Measurements from ENCODE around the gene MRPL16. TPM values are rescaled to one million over a fixed set of nuclear protein-coding genes. Genes with fewer than 3 reads are reported as not detected.
"Not testable (repeated sequence)": the region's sequence is repeated elsewhere in the genome, so short reads cannot be mapped to it uniquely, and the experiment has no call there.

Gene MRPL16
- total and polyA plus RNA-seq, 4 donors = 38.2 to 54.1 (median 40.2) TPM

DNA sequence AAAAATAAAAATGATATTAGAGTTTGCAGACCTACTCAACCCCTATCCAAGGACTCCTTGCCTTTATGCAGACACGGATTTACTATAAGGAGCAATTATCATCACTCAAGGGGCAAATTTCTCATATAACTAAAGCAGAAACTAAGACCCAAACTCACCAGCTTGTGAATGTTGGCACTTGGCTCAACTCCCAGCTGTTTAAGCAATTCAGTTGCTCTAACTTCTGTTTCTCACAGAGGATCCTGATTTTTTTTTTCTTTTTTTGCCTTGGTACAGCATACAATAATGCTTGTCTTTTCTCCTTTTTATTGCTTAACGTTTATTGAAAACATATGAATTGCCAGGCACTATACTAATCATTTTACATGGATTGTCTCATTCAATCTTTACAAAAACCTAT is 44.3 kb upstream of the MRPL16 start:
- WGBS, 2 donors = 51 to 59% methylated on average over 2 of the region's 2 CpGs
- no peak overlapping the region for H3K9ac ChIP-seq (ENCODE audit: insufficient read depth in 1 of 2, low read length in 2 of 2)
- H3K4me1 ChIP-seq (ENCODE audit: control insufficient read depth in 5 of 5, insufficient read depth in 5 of 5, low read length in 5 of 5) = no peaks in the 10 kb centered on the region
- no peaks in the 10 kb centered on the region for H3K9me3 ChIP-seq (ENCODE audit: control insufficient read depth in 4 of 4, insufficient read depth in 3 of 4, low read length in 3 of 4)
- no peak overlapping the region for H3K4me3 ChIP-seq
- H3K27me3 ChIP-seq (ENCODE audit: control insufficient read depth in 3 of 3, insufficient read depth in 3 of 3, low read length in 2 of 3) = no peaks in the 10 kb centered on the region
- ATAC-seq (ENCODE audit: insufficient read depth, low FRiP score) (no peak), DNase-seq (peak in 1 of 3 donors; percentile 5)
- TF ChIP-seq, protein P1, sequence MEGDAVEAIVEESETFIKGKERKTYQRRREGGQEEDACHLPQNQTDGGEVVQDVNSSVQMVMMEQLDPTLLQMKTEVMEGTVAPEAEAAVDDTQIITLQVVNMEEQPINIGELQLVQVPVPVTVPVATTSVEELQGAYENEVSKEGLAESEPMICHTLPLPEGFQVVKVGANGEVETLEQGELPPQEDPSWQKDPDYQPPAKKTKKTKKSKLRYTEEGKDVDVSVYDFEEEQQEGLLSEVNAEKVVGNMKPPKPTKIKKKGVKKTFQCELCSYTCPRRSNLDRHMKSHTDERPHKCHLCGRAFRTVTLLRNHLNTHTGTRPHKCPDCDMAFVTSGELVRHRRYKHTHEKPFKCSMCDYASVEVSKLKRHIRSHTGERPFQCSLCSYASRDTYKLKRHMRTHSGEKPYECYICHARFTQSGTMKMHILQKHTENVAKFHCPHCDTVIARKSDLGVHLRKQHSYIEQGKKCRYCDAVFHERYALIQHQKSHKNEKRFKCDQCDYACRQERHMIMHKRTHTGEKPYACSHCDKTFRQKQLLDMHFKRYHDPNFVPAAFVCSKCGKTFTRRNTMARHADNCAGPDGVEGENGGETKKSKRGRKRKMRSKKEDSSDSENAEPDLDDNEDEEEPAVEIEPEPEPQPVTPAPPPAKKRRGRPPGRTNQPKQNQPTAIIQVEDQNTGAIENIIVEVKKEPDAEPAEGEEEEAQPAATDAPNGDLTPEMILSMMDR (IDR thresholded peaks at IDR 0.05; ENCODE audit: control extremely low read depth, extremely low read depth) = no peak
- H3K36me3 ChIP-seq (ENCODE audit: control insufficient read depth in 4 of 4, insufficient read depth in 4 of 4, low read length in 4 of 4) = no peaks in the 10 kb centered on the region
- no peak overlapping the region for H3K27ac ChIP-seq (ENCODE audit: low read depth in 1 of 2, low read length in 1 of 2)

DNA sequence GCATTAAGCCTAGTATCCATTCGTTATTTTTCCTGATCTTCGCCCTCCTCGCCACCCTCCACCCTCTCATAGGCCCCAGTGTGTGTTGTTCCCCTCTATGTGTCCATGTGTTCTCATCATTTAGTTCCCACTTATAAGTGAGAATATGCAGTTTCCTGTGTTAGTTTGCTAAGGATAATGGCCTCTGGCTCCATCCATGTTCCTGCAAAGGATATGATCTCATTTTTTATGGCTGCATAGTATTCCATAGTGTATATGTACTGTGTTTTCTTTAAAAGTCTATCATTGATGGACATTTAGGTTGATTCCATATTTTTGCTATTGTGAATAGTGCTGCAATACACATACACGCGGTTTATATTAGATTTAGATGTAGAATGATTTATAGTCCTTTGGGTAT is 40.8 kb upstream of the MRPL16 start:
- H3K36me3 ChIP-seq (ENCODE audit: control insufficient read depth in 4 of 4, insufficient read depth in 4 of 4, low read length in 4 of 4); ATAC-seq (ENCODE audit: insufficient read depth, low FRiP score): not testable (repeated sequence)
- 93 to 95% methylated on average over 5 of the region's 5 CpGs for WGBS, 2 donors

DNA sequence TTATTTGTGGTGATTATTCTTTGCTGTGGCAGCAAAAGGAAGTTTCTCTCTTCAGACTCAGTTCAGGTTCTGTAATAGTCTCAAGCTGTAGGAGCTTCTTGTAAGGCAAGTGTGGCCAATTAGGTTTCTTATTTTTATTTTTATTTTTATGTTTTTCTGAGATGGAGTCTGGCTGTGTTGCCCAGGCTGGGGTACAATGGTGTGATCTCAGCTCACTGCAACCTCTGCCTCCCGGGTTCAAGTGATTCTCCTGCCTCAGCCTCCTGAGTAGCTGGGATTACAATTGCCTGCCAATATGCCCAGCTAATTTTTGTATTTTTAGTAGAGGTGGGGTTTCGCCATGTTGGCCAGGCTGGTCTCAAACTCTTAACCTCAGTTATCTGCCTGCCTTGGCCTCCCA is 39.0 kb upstream of the MRPL16 start:
- not testable (repeated sequence) for H3K27ac ChIP-seq (ENCODE audit: low read depth in 1 of 2, low read length in 1 of 2); H3K9ac ChIP-seq (ENCODE audit: insufficient read depth in 1 of 2, low read length in 2 of 2); ATAC-seq (ENCODE audit: insufficient read depth, low FRiP score); H3K4me3 ChIP-seq; H3K4me1 ChIP-seq (ENCODE audit: control insufficient read depth in 5 of 5, insufficient read depth in 5 of 5, low read length in 5 of 5); H3K36me3 ChIP-seq (ENCODE audit: control insufficient read depth in 4 of 4, insufficient read depth in 4 of 4, low read length in 4 of 4); H3K9me3 ChIP-seq (ENCODE audit: control insufficient read depth in 4 of 4, insufficient read depth in 3 of 4, low read length in 3 of 4); H3K27me3 ChIP-seq (ENCODE audit: control insufficient read depth in 3 of 3, insufficient read depth in 3 of 3, low read length in 2 of 3); DNase-seq
- WGBS, 2 donors = 93 to 97% methylated on average over 2 of the region's 2 CpGs

More for the DNA sequence above, 40.8 kb upstream of the MRPL16 start:
- not testable (repeated sequence) for H3K4me3 ChIP-seq; H3K9ac ChIP-seq (ENCODE audit: insufficient read depth in 1 of 2, low read length in 2 of 2); DNase-seq; H3K27me3 ChIP-seq (ENCODE audit: control insufficient read depth in 3 of 3, insufficient read depth in 3 of 3, low read length in 2 of 3); H3K4me1 ChIP-seq (ENCODE audit: control insufficient read depth in 5 of 5, insufficient read depth in 5 of 5, low read length in 5 of 5); H3K9me3 ChIP-seq (ENCODE audit: control insufficient read depth in 4 of 4, insufficient read depth in 3 of 4, low read length in 3 of 4); H3K27ac ChIP-seq (ENCODE audit: low read depth in 1 of 2, low read length in 1 of 2)

DNA sequence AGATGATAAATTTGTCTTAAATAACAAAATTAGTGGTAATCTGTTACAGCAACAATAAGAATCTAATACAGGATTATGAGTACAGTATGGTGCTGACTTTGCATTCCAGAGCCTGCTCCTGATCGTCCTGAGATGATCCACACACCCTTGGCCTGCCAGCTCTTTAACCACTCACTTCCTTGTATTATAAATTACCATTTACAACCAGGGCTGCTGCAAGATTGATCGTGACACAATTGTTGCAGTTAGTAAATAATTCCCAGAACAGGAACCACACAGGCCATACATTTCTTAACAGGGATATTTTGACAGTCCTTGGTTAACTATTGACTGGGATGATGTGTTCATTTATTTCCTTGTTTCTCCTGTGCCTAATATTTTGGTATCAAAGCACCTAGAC is 38.6 kb upstream of the MRPL16 start:
- Histone ChIP-seq H3K4me1 (ENCODE audit: control insufficient read depth in 5 of 5, insufficient read depth in 5 of 5, low read length in 5 of 5) (no peaks in the 10 kb centered on the region), H3K9me3 (ENCODE audit: control insufficient read depth in 4 of 4, insufficient read depth in 3 of 4, low read length in 3 of 4) (no peaks in the 10 kb centered on the region), H3K36me3 (ENCODE audit: control insufficient read depth in 4 of 4, insufficient read depth in 4 of 4, low read length in 4 of 4) (no peaks in the 10 kb centered on the region), H3K27me3 (ENCODE audit: control insufficient read depth in 3 of 3, insufficient read depth in 3 of 3, low read length in 2 of 3) (no peaks in the 10 kb centered on the region), H3K27ac (ENCODE audit: low read depth in 1 of 2, low read length in 1 of 2) (no peak overlapping the region), H3K9ac (ENCODE audit: insufficient read depth in 1 of 2, low read length in 2 of 2) (no peak overlapping the region), H3K4me3 (no peak overlapping the region)
- TF ChIP-seq, protein P1 (IDR thresholded peaks at IDR 0.05; ENCODE audit: control extremely low read depth, extremely low read depth) = no peak
- 6 to 19% methylated on average over 2 of the region's 2 CpGs for WGBS, 2 donors
- DNase-seq = no peak
- ATAC-seq (ENCODE audit: insufficient read depth, low FRiP score) = no peak

DNA sequence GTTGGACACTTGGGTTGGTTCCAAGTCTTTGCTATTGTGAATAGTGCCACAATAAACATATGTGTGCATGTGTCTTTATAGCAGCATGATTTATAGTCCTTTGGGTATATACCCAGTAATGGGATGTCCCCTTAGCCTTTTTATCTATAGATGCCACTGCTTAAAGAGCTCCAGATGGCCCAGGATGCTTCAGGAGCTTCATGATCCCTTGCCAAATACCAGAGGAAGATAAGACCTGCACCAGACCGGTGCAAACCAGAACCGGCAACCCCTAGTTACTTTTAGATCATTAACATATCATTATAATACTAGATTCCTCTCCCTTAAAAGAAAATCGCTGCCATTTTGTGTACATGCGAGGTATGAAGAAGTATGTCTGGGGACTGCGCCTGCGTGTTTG is 37.9 kb upstream of the MRPL16 start:
- H3K4me1 ChIP-seq (ENCODE audit: control insufficient read depth in 5 of 5, insufficient read depth in 5 of 5, low read length in 5 of 5); H3K27ac ChIP-seq (ENCODE audit: low read depth in 1 of 2, low read length in 1 of 2); ATAC-seq (ENCODE audit: insufficient read depth, low FRiP score); H3K9me3 ChIP-seq (ENCODE audit: control insufficient read depth in 4 of 4, insufficient read depth in 3 of 4, low read length in 3 of 4); H3K4me3 ChIP-seq; H3K27me3 ChIP-seq (ENCODE audit: control insufficient read depth in 3 of 3, insufficient read depth in 3 of 3, low read length in 2 of 3); DNase-seq; H3K36me3 ChIP-seq (ENCODE audit: control insufficient read depth in 4 of 4, insufficient read depth in 4 of 4, low read length in 4 of 4); H3K9ac ChIP-seq (ENCODE audit: insufficient read depth in 1 of 2, low read length in 2 of 2): not testable (repeated sequence)
- WGBS, 2 donors = 94 to 97% methylated on average over 6 of the region's 6 CpGs

Data from lung (tissue), 12 donors.